ENCODE data around the gene C16orf78.

- TF ChIP-seq POLR2AphosphoS5 (IDR thresholded peaks at IDR 0.05) (no peak), CTCF (IDR thresholded peaks at IDR 0.05) (no peak)
Measured at GRCh38 chr16:49411121-49411970, 37.7 kb downstream of the C16orf78 start.
